Hepatocyte (in vitro differentiated cells): ENCODE data around the gene SULT1C3.

Experiments used
- CTCF ChIP-seq: fragments of 200-600 bp; sonication (generic); IDR thresholded peaks from 2 replicates; pipeline ENCODE4 v1.5.1; 2016; ENCODE audit warnings: antibody characterized with exemption, mild to moderate bottlenecking; ENCODE audit not compliant: poor library complexity
- EZH2 ChIP-seq: fragments of 200-600 bp; sonication (generic); IDR thresholded peaks from 2 replicates; pipeline ENCODE4 v1.6.1; 2016; ENCODE audit warnings: antibody characterized with exemption, mild to moderate bottlenecking, borderline replicate concordance
- EZH2phosphoT487 ChIP-seq: fragments of 200-600 bp; sonication (generic); IDR thresholded peaks from one replicate; pipeline ENCODE4 v1.6.1; 2018; ENCODE audit warnings: antibody characterized with exemption, mild to moderate bottlenecking, low read depth, moderate library complexity; ENCODE audit not compliant: unreplicated experiment, severe bottlenecking

- TF ChIP-seq CTCF = no peak
- no peak for TF ChIP-seq EZH2
- TF ChIP-seq EZH2phosphoT487 = no peak
Observed at GRCh38 chr2:108219688-108220087, 20.1 kb upstream of the SULT1C3 start.
